Nephron progenitor cell (in vitro differentiated cells): ENCODE results near the gene EMX1.

Experiments used
- DNase-seq: peaks from one replicate; pipeline ENCODE4 v3.0.0; 2021
- H3K27ac Mint-ChIP-seq: 2 replicates; pipeline ENCODE4 v1.8.0; 2021; ENCODE audit warnings: mild to moderate bottlenecking, moderate library complexity, mixed read lengths
- H3K27me3 Mint-ChIP-seq: 2 replicates; pipeline ENCODE4 v1.8.0; 2021; ENCODE audit warnings: mild to moderate bottlenecking, low read depth, mixed read lengths; ENCODE audit not compliant: poor library complexity
- H3K36me3 Mint-ChIP-seq: 2 replicates; pipeline ENCODE4 v1.8.0; 2021; ENCODE audit warnings: low read depth, mixed read lengths
- H3K4me1 Mint-ChIP-seq: 2 replicates; pipeline ENCODE4 v1.8.0; 2021; ENCODE audit warnings: mixed read lengths
- H3K4me3 Mint-ChIP-seq: 2 replicates; pipeline ENCODE4 v1.8.0; 2021; ENCODE audit warnings: mild to moderate bottlenecking, moderate library complexity, mixed read lengths
- H3K9me3 Mint-ChIP-seq: 2 replicates; pipeline ENCODE4 v1.8.0; 2021; ENCODE audit warnings: mild to moderate bottlenecking, moderate library complexity, mixed read lengths
- CTCF ChIP-seq: fragments of 200-600 bp; sonication (generic); IDR thresholded peaks from 2 replicates; pipeline ENCODE4 v1.5.0; 2021; ENCODE audit warnings: antibody characterized with exemption

The EMX1 gene

GRCh38 chr2:72984172-72984671, 66.9 kb downstream of the EMX1 start:
- no peak for DNase-seq
- H3K27me3 Mint-ChIP-seq, result peaks cover 2% of the 10 kb centered on the region
- no peaks in the 10 kb centered on the region for H3K36me3 Mint-ChIP-seq
- no peak overlapping the region for H3K27ac Mint-ChIP-seq
- H3K9me3 Mint-ChIP-seq, result no peaks in the 10 kb centered on the region
- H3K4me1 Mint-ChIP-seq, result peaks cover 27% of the 10 kb centered on the region
- H3K4me3 Mint-ChIP-seq, result no peak overlapping the region
- no peak for TF ChIP-seq CTCF
